Measurements from ENCODE around the gene DCDC2C. TPM values are rescaled to one million over a fixed set of nuclear protein-coding genes. Genes with fewer than 3 reads are reported as not detected.

The DCDC2C gene
- polyA plus RNA-seq, 1 of the 3 experiments (the other 2 are of a cell fraction), result not detected

- no peak for TF ChIP-seq EZH2phosphoT487 (IDR thresholded peaks at IDR 0.05; ENCODE audit: borderline replicate concordance, low read depth)
- no peak for TF ChIP-seq TCF12 (IDR thresholded peaks at IDR 0.05)
- no peak for TF ChIP-seq CHD2 (IDR thresholded peaks at IDR 0.05; ENCODE audit: low read length, partially characterized antibody)
- no peak for TF ChIP-seq NRF1 (IDR thresholded peaks at IDR 0.05; ENCODE audit: low read depth, low read length)
- no peak for TF ChIP-seq MEF2A (IDR thresholded peaks at IDR 0.05; ENCODE audit: borderline replicate concordance, low read depth)
- TF ChIP-seq NFIC (IDR thresholded peaks at IDR 0.05; ENCODE audit: borderline replicate concordance), result no peak
- no peak for TF ChIP-seq FOXM1 (IDR thresholded peaks at IDR 0.05; ENCODE audit: low read depth)
Measured at GRCh38 chr2:3872451-3872850, 169.1 kb downstream of the DCDC2C start (continued).

GRCh38 chr2:3873899-3874298 lies 170.5 kb downstream of the DCDC2C start:
- Histone ChIP-seq H3K4me3 (ENCODE audit: low read depth in 2 of 2, low read length in 1 of 2) (no peak overlapping the region), H3K36me3 (replicated peaks in 1 of 2; ENCODE audit: control insufficient read depth in 1 of 2, insufficient read depth in 2 of 2, low read length in 1 of 2) (no peaks in the 10 kb centered on the region), H2AFZ (ENCODE audit: low read depth) (no peak overlapping the region), H3F3A (replicated peaks; ENCODE audit: insufficient read depth) (no peaks in the 10 kb centered on the region), H3K27me3 (ENCODE audit: insufficient read depth) (no peaks in the 10 kb centered on the region), H3K4me1 (ENCODE audit: control insufficient read depth in 1 of 2, insufficient read depth in 2 of 2, low read depth in 1 of 2, low read length in 1 of 2) (no peaks in the 10 kb centered on the region), H3K27ac (ENCODE audit: low read depth in 2 of 2, low read length in 1 of 2) (no peak overlapping the region), H3K9me3 (peaks cover 6% of the 10 kb centered on the region; the same call in 1 of the 2 replicates), H4K20me1 (ENCODE audit: insufficient read depth) (no peaks in the 10 kb centered on the region), H3K4me2 (no peak overlapping the region), H3K9ac (no peak overlapping the region), H3K9me2 (no peaks in the 10 kb centered on the region), H3K79me2 (ENCODE audit: insufficient read depth) (no peaks in the 10 kb centered on the region)
- no peak for DNase-seq
- POLR2A ChIA-PET, result no interaction called here
- 20% methylated on average over 2 of the region's 2 CpGs for WGBS (ENCODE audit: low lambda C conversion rate)
- TF ChIP-seq NRF1 (IDR thresholded peaks at IDR 0.05; ENCODE audit: low read depth, low read length) (no peak), SMC3 (IDR thresholded peaks at IDR 0.05; ENCODE audit: low read depth, low read length) (no peak), RCOR1 (IDR thresholded peaks at IDR 0.05; ENCODE audit: low read length) (no peak), TCF12 (IDR thresholded peaks at IDR 0.05) (no peak), RFX5 (IDR thresholded peaks at IDR 0.05; ENCODE audit: low read length) (no peak), ZBTB33 (IDR thresholded peaks at IDR 0.05; ENCODE audit: borderline replicate concordance, low read depth) (no peak), RXRA (IDR thresholded peaks at IDR 0.05; ENCODE audit: borderline replicate concordance, low read depth) (no peak), PBX3 (IDR thresholded peaks at IDR 0.05) (no peak), EP300 (IDR thresholded peaks at IDR 0.05; ENCODE audit: borderline replicate concordance in 1 of 2, low read depth in 1 of 2, low read length in 1 of 2) (no peak), POLR2AphosphoS5 (IDR thresholded peaks at IDR 0.05; ENCODE audit: low read depth, low read length) (no peak), CHD2 (IDR thresholded peaks at IDR 0.05; ENCODE audit: low read length, partially characterized antibody) (no peak), FOSL2 (IDR thresholded peaks at IDR 0.05; ENCODE audit: borderline replicate concordance, low read depth) (no peak)
- CTCF ChIA-PET, result no interaction called here
